SW480 (cell line): ENCODE data around the gene CRABP2.

ENCODE experiments used
- DNase-seq: peaks from one replicate; pipeline ENCODE4 v3.0.0-alpha.2; 2016; ENCODE audit warnings: low spot score

CRABP2 gene

GRCh38 chr1:156668801-156669637 is 36.4 kb downstream of the CRABP2 start:
- DNase-seq, result no peak

- no peak for DNase-seq
Observed at GRCh38 chr1:156667968-156668709, 37.2 kb downstream of the CRABP2 start.

- DNase-seq, result no peak
Observed at GRCh38 chr1:156667610-156667967, 37.8 kb downstream of the CRABP2 start.

- DNase-seq, result no peak
Observed at GRCh38 chr1:156666862-156667609, 38.3 kb downstream of the CRABP2 start.

GRCh38 chr1:156665539-156665938 is 39.8 kb downstream of the CRABP2 start:
- DNase-seq, result no peak

DNA sequence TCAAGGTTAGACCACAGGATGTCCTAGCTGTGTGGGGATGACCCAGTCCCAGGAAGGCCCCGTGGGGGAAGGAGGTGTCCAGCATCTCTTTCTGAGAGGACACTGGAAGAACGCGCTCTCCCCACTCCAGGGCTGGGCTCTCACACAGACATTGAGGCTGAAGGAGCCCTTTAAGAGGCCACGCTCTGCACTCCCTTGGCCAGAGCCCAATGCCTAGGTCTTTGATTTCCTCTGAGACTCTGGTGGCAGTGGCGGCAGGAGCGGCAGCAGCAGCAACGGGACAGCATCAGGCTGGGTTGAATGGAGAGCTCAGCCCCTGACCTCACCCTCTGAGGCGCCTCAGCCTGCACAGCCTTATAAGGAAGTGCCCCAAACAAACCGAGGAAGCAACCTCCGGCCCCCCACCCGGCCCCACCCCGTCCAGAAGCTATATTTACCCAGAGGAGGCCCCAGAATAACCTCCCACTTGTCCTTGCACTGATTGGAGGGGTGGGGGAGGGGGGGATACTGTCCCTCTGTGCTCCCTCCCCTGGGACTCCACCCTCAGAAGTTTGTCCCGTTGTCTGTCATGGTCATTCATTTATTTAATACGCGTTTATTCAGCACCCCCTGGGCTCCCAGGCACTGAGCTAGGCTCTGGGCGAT is 40.5 kb downstream of the CRABP2 start:
- peak; percentile 22 for DNase-seq

DNA sequence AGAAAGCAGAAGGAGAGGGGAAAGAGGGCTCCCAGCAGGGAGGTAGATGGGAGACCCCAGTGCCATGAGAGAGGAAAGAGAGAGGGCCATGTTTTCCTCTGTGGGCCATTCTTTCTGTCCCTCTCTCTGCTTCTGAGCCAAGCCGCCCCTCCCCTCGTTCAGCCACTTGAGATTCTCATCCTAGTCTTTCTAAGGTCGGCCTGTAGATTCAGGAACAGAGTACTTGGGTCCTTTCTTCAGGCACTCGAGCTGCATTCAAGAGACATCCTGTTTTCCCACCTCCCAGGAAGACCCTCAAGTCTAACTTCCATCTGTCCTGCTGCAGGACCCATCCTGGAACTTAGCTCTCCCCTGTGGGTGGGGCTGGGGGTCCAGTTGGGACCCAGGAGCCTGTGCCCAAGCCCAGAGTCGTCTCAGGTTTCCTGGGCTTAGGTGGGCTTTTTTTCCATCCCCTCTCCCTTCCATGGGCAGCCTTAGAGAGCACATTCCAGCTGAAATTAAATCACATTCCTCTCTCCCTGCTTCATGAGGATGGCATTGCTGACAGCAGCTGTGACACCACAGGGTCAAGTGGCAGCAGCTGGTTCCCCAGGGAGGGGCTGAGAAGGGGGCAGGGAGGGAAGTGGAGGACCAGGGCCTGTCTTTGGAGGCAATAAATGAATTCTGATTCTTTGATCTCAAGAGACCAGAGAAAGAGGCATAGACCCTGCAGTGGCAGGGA is 41.2 kb downstream of the CRABP2 start:
- peak; percentile 18 for DNase-seq

DNA sequence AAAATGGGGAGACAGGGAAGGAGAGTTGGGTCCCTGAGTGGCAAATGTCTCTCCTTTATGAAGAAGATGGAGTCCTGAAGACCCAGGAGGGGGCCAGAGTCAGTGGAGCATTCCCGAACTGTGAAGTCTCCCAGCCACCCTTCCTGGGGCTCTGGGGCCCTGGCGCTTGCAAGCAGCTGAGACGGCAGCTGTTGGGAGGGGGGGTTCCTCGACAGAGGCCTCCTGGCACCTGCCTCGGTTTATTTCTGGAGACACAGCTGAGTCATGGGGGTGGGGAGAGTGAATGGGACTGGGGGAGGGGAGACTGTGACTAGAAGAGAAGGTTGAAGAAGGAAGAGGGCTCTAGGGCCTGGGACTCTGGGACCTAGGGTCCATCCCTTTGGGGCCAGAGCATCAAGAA is 42.2 kb downstream of the CRABP2 start:
- no peak for DNase-seq

GRCh38 chr1:156662800-156663055 is 42.7 kb downstream of the CRABP2 start:
- no peak for DNase-seq

- peak; percentile 75 for DNase-seq
Observed at GRCh38 chr1:156662005-156662799, 43.2 kb downstream of the CRABP2 start.

- DNase-seq, result no peak
Observed at GRCh38 chr1:156660752-156661112, 44.7 kb downstream of the CRABP2 start.

GRCh38 chr1:156659988-156660751 is 45.2 kb downstream of the CRABP2 start:
- DNase-seq, result peak; percentile 94

GRCh38 chr1:156659661-156659987 is 45.8 kb downstream of the CRABP2 start:
- DNase-seq, result no peak

DNA sequence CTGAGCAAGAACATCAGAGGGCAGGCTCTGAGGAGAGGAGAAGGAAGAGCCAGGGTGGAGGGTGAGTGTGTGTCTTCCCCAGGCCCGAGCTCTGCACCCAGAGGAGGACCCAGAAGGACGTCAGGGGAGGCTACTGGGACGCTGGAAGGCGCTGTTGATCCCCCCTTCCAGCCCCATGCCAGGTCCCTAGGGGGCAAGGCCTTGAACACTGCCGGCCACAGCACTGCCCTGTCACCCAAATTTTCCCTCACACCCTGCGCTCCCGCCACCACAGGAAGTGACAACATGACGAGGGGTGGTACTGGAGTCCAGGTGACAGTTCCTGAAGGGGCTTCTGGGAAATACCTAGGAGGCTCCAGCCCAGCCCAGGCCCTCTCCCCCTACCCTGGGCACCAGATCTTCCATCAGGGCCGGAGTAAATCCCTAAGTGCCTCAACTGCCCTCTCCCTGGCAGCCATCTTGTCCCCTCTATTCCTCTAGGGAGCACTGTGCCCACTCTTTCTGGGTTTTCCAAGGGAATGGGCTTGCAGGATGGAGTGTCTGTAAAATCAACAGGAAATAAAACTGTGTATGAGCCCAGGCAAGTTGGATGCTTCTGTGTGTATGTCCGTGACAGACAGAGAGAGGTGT is 46.3 kb downstream of the CRABP2 start:
- DNase-seq, result no peak

- no peak for DNase-seq
Observed at GRCh38 chr1:156658496-156658895, 46.9 kb downstream of the CRABP2 start.

DNA sequence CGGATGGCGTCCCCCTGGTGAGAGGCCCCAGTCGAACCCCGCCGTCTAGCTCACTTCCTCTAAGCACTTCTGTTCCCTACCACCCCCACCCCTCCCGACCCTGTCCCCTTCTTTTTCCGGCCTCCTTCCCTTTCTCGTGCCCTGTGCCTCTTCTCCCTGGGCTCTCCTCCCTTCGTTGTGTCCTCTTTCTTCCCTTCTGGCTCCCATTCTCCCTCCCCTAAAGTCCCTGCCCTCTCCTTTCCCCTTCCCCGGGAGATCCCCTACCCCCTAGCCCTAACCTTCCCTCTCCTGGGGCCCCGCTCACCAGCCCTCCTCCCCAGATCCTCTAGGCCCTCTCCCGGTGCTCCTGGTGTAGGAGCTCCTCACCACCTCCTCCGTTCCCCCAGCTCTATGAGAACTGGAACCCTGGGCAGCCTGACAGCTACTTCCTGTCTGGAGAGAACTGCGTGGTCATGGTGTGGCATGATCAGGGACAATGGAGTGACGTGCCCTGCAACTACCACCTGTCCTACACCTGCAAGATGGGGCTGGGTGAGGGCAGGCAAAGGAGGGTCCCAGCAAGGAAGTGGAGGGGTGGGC is 47.6 kb downstream of the CRABP2 start:
- DNase-seq, result no peak

DNA sequence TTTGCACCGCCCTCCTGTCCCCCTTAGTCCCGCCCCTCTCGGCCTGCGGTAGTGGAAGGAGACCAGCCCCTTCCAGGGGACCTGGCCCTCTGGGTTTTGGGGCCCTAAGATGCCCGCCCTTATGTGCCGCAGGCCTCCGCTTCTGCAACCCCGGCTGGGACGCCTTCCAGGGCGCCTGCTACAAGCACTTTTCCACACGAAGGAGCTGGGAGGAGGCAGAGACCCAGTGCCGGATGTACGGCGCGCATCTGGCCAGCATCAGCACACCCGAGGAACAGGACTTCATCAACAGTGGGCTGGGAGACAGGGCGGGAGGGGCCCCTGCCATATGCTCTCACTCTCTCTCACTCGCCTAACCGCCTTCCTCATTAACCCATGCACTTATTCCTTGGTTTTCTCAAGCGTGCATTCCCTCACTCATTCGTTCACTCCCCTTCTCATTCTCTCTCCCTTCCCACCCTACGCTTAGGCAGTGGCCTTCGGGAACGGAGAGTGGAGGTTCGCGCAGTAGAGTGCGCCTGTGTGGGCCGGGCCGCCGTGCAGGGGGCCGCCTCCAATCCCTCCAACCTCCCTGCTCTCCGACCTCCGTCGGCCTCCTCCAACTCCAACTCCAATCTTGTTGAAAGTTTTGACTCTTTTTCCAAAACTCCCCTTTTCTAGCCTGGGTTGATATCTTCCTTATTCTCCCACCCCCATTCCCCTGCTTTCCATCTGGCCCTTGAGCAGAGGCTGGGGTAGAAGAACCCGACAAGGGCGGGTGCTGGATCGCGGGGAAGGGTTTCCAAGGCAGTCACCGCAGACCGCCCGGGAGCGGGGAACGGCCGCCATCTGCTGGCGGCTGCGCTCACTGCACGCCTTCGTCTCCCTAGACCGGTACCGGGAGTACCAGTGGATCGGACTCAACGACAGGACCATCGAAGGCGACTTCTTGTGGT is 48.3 kb downstream of the CRABP2 start:
- DNase-seq, result peak; percentile 21

- no peak for DNase-seq
Observed at GRCh38 chr1:156655904-156656516, 49.4 kb downstream of the CRABP2 start.
